NT2/D1 (cell line): ENCODE measurements around the gene ZGRF1.

Experiments
- SUZ12 ChIP-seq: IDR thresholded peaks from 2 replicates; pipeline ENCODE4 v1.6.1; 2011; ENCODE audit not compliant: insufficient read length, insufficient read depth; ENCODE audit errors: extremely low read depth
- YY1 ChIP-seq: IDR thresholded peaks from 2 replicates; pipeline ENCODE4 v1.6.1; 2011; ENCODE audit not compliant: insufficient read length, insufficient read depth
- ZNF274 ChIP-seq: IDR thresholded peaks from 2 replicates; pipeline ENCODE4 v1.6.1; 2011; ENCODE audit warnings: mild to moderate bottlenecking, low read depth, low read length

GRCh38 chr4:112591593-112591992, 45.1 kb downstream of the ZGRF1 start:
- no peak for TF ChIP-seq YY1
- TF ChIP-seq ZNF274 = no peak
- TF ChIP-seq SUZ12 = no peak
